ENCODE data around the gene MRPL49. TPM values are rescaled to one million over a fixed set of nuclear protein-coding genes. Genes with fewer than 3 reads are reported as not detected.

Gene MRPL49
- 10 to 100 TPM; 73.6 to 89.8 TPM for total RNA-seq

- no peaks in the 10 kb centered on the region for H3K27me3 Mint-ChIP-seq (ENCODE audit: low read depth)
- peaks cover 54% of the 10 kb centered on the region for H3K4me1 Mint-ChIP-seq (ENCODE audit: low read depth)
- ATAC-seq (replicated peaks in 1 of 2) (peak; percentile 86 to 87), DNase-seq (peak; percentile 99 to 100)
- H3K36me3 Mint-ChIP-seq (ENCODE audit: insufficient read depth in 2 of 2) = peaks cover 21 to 43% of the 10 kb centered on the region in 2 donors
- H3K27ac Mint-ChIP-seq = peak within 1 kb of the TSS; percentile 95
- peak within 1 kb of the TSS; percentile 94 to 96 for H3K4me3 Mint-ChIP-seq
- no peaks in the 10 kb centered on the region for H3K9me3 Mint-ChIP-seq
Measured at GRCh38 chr11:65121865-65122696, at the start of gene MRPL49, which contains the start of gene FAU. MRPL49 (plus strand) TSS chr11:65122321; CDS start chr11:65122347, 26 bp downstream. FAU (minus strand) TSS chr11:65122134; CDS start chr11:65121813, 321 bp downstream.

GRCh38 chr11:65072631-65072966, 49.5 kb upstream of the MRPL49 start:
- peaks cover 10% of the 10 kb centered on the region for H3K4me1 Mint-ChIP-seq (ENCODE audit: low read depth)
- H3K9me3 Mint-ChIP-seq = no peaks in the 10 kb centered on the region
- peaks cover 0 to 10% of the 10 kb centered on the region in 2 donors for H3K36me3 Mint-ChIP-seq (ENCODE audit: insufficient read depth in 2 of 2)
- no peak for DNase-seq
- no peak overlapping the region for H3K27ac Mint-ChIP-seq
- ATAC-seq (replicated peaks in 1 of 2) = peak in 1 of 2 donors; percentile 14
- H3K4me3 Mint-ChIP-seq = no peak overlapping the region
- H3K27me3 Mint-ChIP-seq (ENCODE audit: low read depth) = no peaks in the 10 kb centered on the region

- ATAC-seq (replicated peaks in 1 of 2) (no peak), DNase-seq (no peak)
- H3K4me3 Mint-ChIP-seq = no peak overlapping the region
- no peak overlapping the region for H3K27ac Mint-ChIP-seq
- H3K36me3 Mint-ChIP-seq (ENCODE audit: insufficient read depth in 2 of 2) = peaks cover 11 to 35% of the 10 kb centered on the region in 2 donors
- H3K27me3 Mint-ChIP-seq (ENCODE audit: low read depth) = no peaks in the 10 kb centered on the region
- H3K4me1 Mint-ChIP-seq (ENCODE audit: low read depth) = peaks cover 54% of the 10 kb centered on the region
- no peaks in the 10 kb centered on the region for H3K9me3 Mint-ChIP-seq
Measured at GRCh38 chr11:65077451-65077850, 44.7 kb upstream of the MRPL49 start.

GRCh38 chr11:65078151-65078550, 44.0 kb upstream of the MRPL49 start:
- peak; percentile 87 to 88 for ATAC-seq (replicated peaks in 1 of 2)
- peak overlapping the region; percentile 80 for H3K27ac Mint-ChIP-seq

GRCh38 chr11:65078786-65079342, 43.3 kb upstream of the MRPL49 start:
- no peak for DNase-seq
- Mint-ChIP-seq H3K4me1 (ENCODE audit: low read depth) (peaks cover 61% of the 10 kb centered on the region), H3K27ac (peak overlapping the region; percentile 80), H3K27me3 (ENCODE audit: low read depth) (no peaks in the 10 kb centered on the region), H3K4me3 (peak overlapping the region; percentile 42 to 50), H3K36me3 (ENCODE audit: insufficient read depth in 2 of 2) (peaks cover 19 to 40% of the 10 kb centered on the region in 2 donors), H3K9me3 (no peaks in the 10 kb centered on the region)
- no peak for ATAC-seq (replicated peaks in 1 of 2)

More at GRCh38 chr11:65078151-65078550, 44.0 kb upstream of the MRPL49 start:
- Mint-ChIP-seq H3K27me3 (ENCODE audit: low read depth) (no peaks in the 10 kb centered on the region), H3K4me1 (ENCODE audit: low read depth) (peaks cover 60% of the 10 kb centered on the region), H3K36me3 (ENCODE audit: insufficient read depth in 2 of 2) (peaks cover 15 to 39% of the 10 kb centered on the region in 2 donors), H3K9me3 (no peaks in the 10 kb centered on the region), H3K4me3 (peak overlapping the region; percentile 42 to 50)
- DNase-seq = peak; percentile 69 to 73

GRCh38 chr11:65083134-65083833, 38.8 kb upstream of the MRPL49 start:
- no peaks in the 10 kb centered on the region for H3K9me3 Mint-ChIP-seq
- H3K27ac Mint-ChIP-seq = peak overlapping the region; percentile 98
- ATAC-seq (replicated peaks in 1 of 2) (peak in 1 of 2 donors; percentile 3), DNase-seq (no peak)
- peaks cover 64% of the 10 kb centered on the region for H3K4me1 Mint-ChIP-seq (ENCODE audit: low read depth)
- no peaks in the 10 kb centered on the region for H3K27me3 Mint-ChIP-seq (ENCODE audit: low read depth)
- H3K36me3 Mint-ChIP-seq (ENCODE audit: insufficient read depth in 2 of 2) = peaks cover 25 to 36% of the 10 kb centered on the region in 2 donors
- peak overlapping the region; percentile 98 to 99 for H3K4me3 Mint-ChIP-seq

GRCh38 chr11:65083834-65084597, 38.1 kb upstream of the MRPL49 start, which contains the start of the genes CDCA5 and ZFPL1:
CDCA5 (minus strand) TSS chr11:65084040; CDS start chr11:65083978, 62 bp downstream.
ZFPL1 (plus strand) TSS chr11:65084222; CDS start chr11:65084699, 477 bp downstream.
- H3K36me3 Mint-ChIP-seq (ENCODE audit: insufficient read depth in 2 of 2) = peaks cover 25 to 33% of the 10 kb centered on the region in 2 donors
- peak; percentile 94 to 95 for ATAC-seq (replicated peaks in 1 of 2)

GRCh38 chr11:65084598-65085375, 37.3 kb upstream of the MRPL49 start:
- Mint-ChIP-seq H3K9me3 (no peaks in the 10 kb centered on the region), H3K36me3 (ENCODE audit: insufficient read depth in 2 of 2) (peaks cover 24 to 31% of the 10 kb centered on the region in 2 donors), H3K27me3 (ENCODE audit: low read depth) (no peaks in the 10 kb centered on the region), H3K4me3 (peak overlapping the region; percentile 98 to 99), H3K4me1 (ENCODE audit: low read depth) (peaks cover 52% of the 10 kb centered on the region), H3K27ac (peak overlapping the region; percentile 98)
- DNase-seq = no peak
- ATAC-seq (replicated peaks in 1 of 2) = no peak

More at GRCh38 chr11:65083834-65084597, 38.1 kb upstream of the MRPL49 start, which contains the start of the genes CDCA5 and ZFPL1:
- peak within 1 kb of the TSS; percentile 98 to 99 for H3K4me3 Mint-ChIP-seq
- no peaks in the 10 kb centered on the region for H3K9me3 Mint-ChIP-seq
- peaks cover 57% of the 10 kb centered on the region for H3K4me1 Mint-ChIP-seq (ENCODE audit: low read depth)
- DNase-seq = peak; percentile 96 to 98
- H3K27ac Mint-ChIP-seq = peak within 1 kb of the TSS; percentile 98
- H3K27me3 Mint-ChIP-seq (ENCODE audit: low read depth) = no peaks in the 10 kb centered on the region

GRCh38 chr11:65085446-65085845, 36.7 kb upstream of the MRPL49 start:
- Mint-ChIP-seq H3K27me3 (ENCODE audit: low read depth) (no peaks in the 10 kb centered on the region), H3K36me3 (ENCODE audit: insufficient read depth in 2 of 2) (peaks cover 22 to 29% of the 10 kb centered on the region in 2 donors), H3K9me3 (no peaks in the 10 kb centered on the region), H3K4me3 (peak overlapping the region; percentile 98 to 99), H3K27ac (peak overlapping the region; percentile 98), H3K4me1 (ENCODE audit: low read depth) (peaks cover 48% of the 10 kb centered on the region)
- no peak for ATAC-seq (replicated peaks in 1 of 2)
- DNase-seq = no peak

GRCh38 chr11:65086809-65087208, 35.3 kb upstream of the MRPL49 start:
- H3K9me3 Mint-ChIP-seq = no peaks in the 10 kb centered on the region
- peaks cover 15 to 23% of the 10 kb centered on the region in 2 donors for H3K36me3 Mint-ChIP-seq (ENCODE audit: insufficient read depth in 2 of 2)
- H3K27me3 Mint-ChIP-seq (ENCODE audit: low read depth) = no peaks in the 10 kb centered on the region
- peaks cover 35% of the 10 kb centered on the region for H3K4me1 Mint-ChIP-seq (ENCODE audit: low read depth)
- DNase-seq (no peak), ATAC-seq (replicated peaks in 1 of 2) (no peak)
- H3K27ac Mint-ChIP-seq = no peak overlapping the region
- H3K4me3 Mint-ChIP-seq = no peak overlapping the region

- Mint-ChIP-seq H3K4me3 (no peak overlapping the region), H3K27me3 (ENCODE audit: low read depth) (no peaks in the 10 kb centered on the region), H3K9me3 (no peaks in the 10 kb centered on the region), H3K4me1 (ENCODE audit: low read depth) (peaks cover 30% of the 10 kb centered on the region), H3K27ac (no peak overlapping the region), H3K36me3 (ENCODE audit: insufficient read depth in 2 of 2) (peaks cover 15 to 19% of the 10 kb centered on the region in 2 donors)
- ATAC-seq (replicated peaks in 1 of 2) (no peak), DNase-seq (no peak)
Measured at GRCh38 chr11:65087216-65087615, 34.9 kb upstream of the MRPL49 start.
